ENCODE data around the gene LRRC66.

LRRC66 gene

DNA sequence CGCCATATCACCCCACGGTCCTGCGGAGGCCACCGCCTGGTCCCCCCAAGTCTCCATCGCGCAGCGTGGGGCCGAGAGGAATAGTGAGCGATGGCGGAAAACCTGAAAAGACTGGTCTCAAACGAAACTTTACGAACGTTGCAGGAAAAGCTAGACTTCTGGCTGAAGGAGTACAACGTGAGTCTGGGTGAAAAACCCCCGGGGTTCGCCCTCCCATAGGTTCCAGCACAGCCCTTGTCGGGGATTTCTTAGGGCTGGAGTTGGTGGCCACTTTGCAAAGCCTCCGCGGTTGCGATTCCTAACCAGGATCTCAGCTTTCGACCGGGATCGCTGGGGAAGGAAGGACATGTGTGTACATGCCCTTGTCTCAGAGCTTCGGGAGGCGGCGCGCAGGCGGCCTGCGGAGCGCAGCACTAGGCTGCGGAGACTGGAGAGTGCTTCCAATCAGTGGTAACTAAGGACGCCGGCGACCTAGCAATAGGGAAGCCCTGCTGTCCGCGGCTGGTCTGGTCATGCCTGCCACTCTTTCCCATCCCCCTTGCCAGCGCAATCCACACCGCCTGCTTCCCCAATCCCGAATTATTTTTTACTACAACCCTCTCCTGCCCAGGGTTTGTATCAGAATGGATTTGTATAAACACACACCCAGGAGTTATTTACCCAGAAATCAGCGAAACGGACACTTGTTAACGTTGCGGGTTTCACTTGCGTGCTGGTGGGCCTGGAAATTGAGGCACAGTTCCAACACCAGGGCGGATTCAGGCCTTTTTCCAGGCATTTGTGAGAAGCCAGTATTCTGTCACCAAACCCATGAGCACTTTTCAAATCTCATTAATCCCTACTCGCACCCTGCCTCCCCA, 31.7 kb upstream of the LRRC66 start:
- H3K4me1 ChIP-seq (ENCODE audit: control extremely low read depth in 1 of 4, control insufficient read depth in 4 of 4, insufficient read depth in 4 of 4, low read length in 3 of 4), result peaks cover 0 to 19% (median 16%) of the 10 kb centered on the region in 4 experiments
- H3K36me3 ChIP-seq (ENCODE audit: control insufficient read depth in 4 of 4, insufficient read depth in 4 of 4, low read length in 3 of 4), result no peaks in the 10 kb centered on the region
- H3K4me3 ChIP-seq (ENCODE audit: control insufficient read depth in 1 of 7, extremely low read depth in 1 of 7, insufficient read depth in 4 of 7, low read depth in 2 of 7, low read length in 6 of 7), result peak overlapping the region; percentile 29 to 76 (median 64)
- ChIA-PET CTCF (no interaction called here), POLR2A (no interaction called here)
- no peak overlapping the region for H3K27ac ChIP-seq (ENCODE audit: insufficient read depth in 1 of 2, low read depth in 1 of 2, low read length in 2 of 2, poor library complexity in 1 of 2, severe bottlenecking in 2 of 2)
- peaks cover 25 to 80% (median 28%) of the 10 kb centered on the region in 5 experiments for H3K27me3 ChIP-seq (replicated peaks in 2 of 5; ENCODE audit: control insufficient read depth in 4 of 5, insufficient read depth in 5 of 5, low read length in 4 of 5)
- peaks cover 0 to 1% (median 0%) of the 10 kb centered on the region in 5 experiments for H3K9me3 ChIP-seq (ENCODE audit: control extremely low read depth in 1 of 5, control insufficient read depth in 4 of 5, insufficient read depth in 2 of 5, low read depth in 1 of 5, low read length in 4 of 5)
- DNase-seq, result peak; percentile 25 to 64 (median 39)
- 2% methylated on average over 44 of the region's 46 CpGs for WGBS (ENCODE audit: insufficient coverage)

DNA sequence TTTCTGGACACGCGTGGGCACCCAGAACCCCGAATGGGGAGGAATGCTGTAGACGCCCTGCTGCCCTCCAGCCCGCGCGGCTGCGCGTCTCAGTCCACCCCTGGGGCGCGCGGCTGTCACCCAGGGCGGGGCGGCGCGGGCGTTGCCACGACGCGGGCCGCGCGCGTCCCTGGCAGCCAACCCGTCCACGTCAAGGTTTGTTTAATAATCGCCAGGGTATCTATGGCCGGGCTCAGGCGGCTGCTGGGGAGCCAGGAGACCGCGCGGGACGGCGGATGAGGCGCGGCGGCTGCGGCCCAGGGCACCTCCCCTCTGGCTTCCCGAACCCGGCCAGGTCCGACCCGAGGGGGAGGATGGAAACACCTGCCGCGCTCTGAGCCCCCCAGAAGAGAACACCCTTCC, 31.1 kb upstream of the LRRC66 start, which contains the start of gene SPATA18:
TSS of gene SPATA18 (plus strand) at position 92 of the 402 bp plus-strand sequence. CDS start 401 bp downstream, outside the sequence.
- peak within 1 kb of the TSS; percentile 29 to 76 (median 64) for H3K4me3 ChIP-seq (ENCODE audit: control insufficient read depth in 1 of 7, extremely low read depth in 1 of 7, insufficient read depth in 4 of 7, low read depth in 2 of 7, low read length in 6 of 7)
- POLR2A ChIA-PET, result no interaction called here
- peaks cover 0 to 1% (median 0%) of the 10 kb centered on the region in 5 experiments for H3K9me3 ChIP-seq (ENCODE audit: control extremely low read depth in 1 of 5, control insufficient read depth in 4 of 5, insufficient read depth in 2 of 5, low read depth in 1 of 5, low read length in 4 of 5)
- WGBS (ENCODE audit: insufficient coverage), result 0% methylated on average over 44 of the region's 44 CpGs
- no peak within 1 kb of the TSS for H3K27ac ChIP-seq (ENCODE audit: insufficient read depth in 1 of 2, low read depth in 1 of 2, low read length in 2 of 2, poor library complexity in 1 of 2, severe bottlenecking in 2 of 2)
- DNase-seq, result peak in 2 of 3 donors; percentile 21 to 41
- H3K4me1 ChIP-seq (ENCODE audit: control extremely low read depth in 1 of 4, control insufficient read depth in 4 of 4, insufficient read depth in 4 of 4, low read length in 3 of 4), result peaks cover 0 to 19% (median 16%) of the 10 kb centered on the region in 4 experiments
- CTCF ChIA-PET, result interaction anchor here (1.3 kb wide), 1 partner anchor 219 kb away, joined by 3 read pairs; no protein-coding TSS in a partner anchor
- H3K27me3 ChIP-seq (replicated peaks in 2 of 5; ENCODE audit: control insufficient read depth in 4 of 5, insufficient read depth in 5 of 5, low read length in 4 of 5), result peaks cover 25 to 81% (median 28%) of the 10 kb centered on the region in 5 experiments
- H3K36me3 ChIP-seq (ENCODE audit: control insufficient read depth in 4 of 4, insufficient read depth in 4 of 4, low read length in 3 of 4), result no peaks in the 10 kb centered on the region

DNA sequence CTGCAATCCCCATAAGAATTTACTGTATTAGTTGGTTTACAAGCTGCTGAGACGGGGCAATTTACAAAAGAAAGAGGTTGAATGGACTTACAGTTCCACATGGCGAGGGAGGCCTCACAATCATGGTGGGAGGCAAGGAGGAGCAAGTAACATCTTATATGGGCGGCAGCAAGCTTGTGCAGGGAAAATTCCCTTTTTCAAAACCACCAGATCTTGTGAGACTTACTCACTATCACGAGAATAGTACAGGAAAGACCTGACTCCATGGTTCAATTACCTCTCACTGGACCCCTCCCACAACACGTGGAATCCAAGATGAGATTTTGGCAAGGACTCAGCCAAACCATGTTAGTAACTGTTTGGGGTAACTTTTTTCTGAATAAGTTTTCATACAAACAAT, 29.1 kb upstream of the LRRC66 start:
- H3K4me1 ChIP-seq (ENCODE audit: control extremely low read depth in 1 of 4, control insufficient read depth in 4 of 4, insufficient read depth in 4 of 4, low read length in 3 of 4), result peaks cover 0 to 19% (median 16%) of the 10 kb centered on the region in 4 experiments
- POLR2A ChIA-PET, result no interaction called here
- whole genome bisulfite sequencing (ENCODE audit: insufficient coverage), result 97% methylated on average over 4 of the region's 5 CpGs
- H3K9me3 ChIP-seq (ENCODE audit: control extremely low read depth in 1 of 5, control insufficient read depth in 4 of 5, insufficient read depth in 2 of 5, low read depth in 1 of 5, low read length in 4 of 5), result peaks cover 0 to 1% (median 0%) of the 10 kb centered on the region in 5 experiments
- no peak for DNase-seq
- CTCF ChIA-PET, result no interaction called here
- H3K4me3 ChIP-seq (ENCODE audit: control insufficient read depth in 1 of 7, extremely low read depth in 1 of 7, insufficient read depth in 4 of 7, low read depth in 2 of 7, low read length in 6 of 7), result no peak overlapping the region
- no peak overlapping the region for H3K27ac ChIP-seq (ENCODE audit: insufficient read depth in 1 of 2, low read depth in 1 of 2, low read length in 2 of 2, poor library complexity in 1 of 2, severe bottlenecking in 2 of 2)
- no peaks in the 10 kb centered on the region for H3K36me3 ChIP-seq (ENCODE audit: control insufficient read depth in 4 of 4, insufficient read depth in 4 of 4, low read length in 3 of 4)
- H3K27me3 ChIP-seq (replicated peaks in 2 of 5; ENCODE audit: control insufficient read depth in 4 of 5, insufficient read depth in 5 of 5, low read length in 4 of 5), result peaks cover 22 to 70% (median 26%) of the 10 kb centered on the region in 5 experiments

DNA sequence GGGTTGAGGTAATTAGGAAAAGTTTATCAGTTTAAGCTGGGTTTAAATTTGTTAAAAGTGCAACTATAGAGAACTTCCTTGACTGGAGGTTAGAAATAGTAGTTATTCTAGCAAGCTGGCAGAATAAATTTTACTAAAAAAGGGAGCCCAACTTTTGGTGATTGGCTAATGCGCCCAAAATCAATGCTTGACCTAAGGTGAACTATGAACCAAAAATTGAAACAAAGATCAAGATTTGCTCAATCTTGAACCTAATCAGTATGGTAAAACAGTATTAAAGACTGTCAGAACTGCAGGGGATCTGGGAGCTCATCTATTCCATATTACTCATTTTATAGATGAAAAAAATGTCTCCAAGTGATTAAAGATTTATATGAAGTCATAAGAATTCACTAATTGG, 24.9 kb upstream of the LRRC66 start:
- peaks cover 7 to 57% (median 13%) of the 10 kb centered on the region in 5 experiments for H3K27me3 ChIP-seq (replicated peaks in 2 of 5; ENCODE audit: control insufficient read depth in 4 of 5, insufficient read depth in 5 of 5, low read length in 4 of 5)
- no peak overlapping the region for H3K4me3 ChIP-seq (ENCODE audit: control insufficient read depth in 1 of 7, extremely low read depth in 1 of 7, insufficient read depth in 4 of 7, low read depth in 2 of 7, low read length in 6 of 7)
- H3K4me1 ChIP-seq (ENCODE audit: control extremely low read depth in 1 of 4, control insufficient read depth in 4 of 4, insufficient read depth in 4 of 4, low read length in 3 of 4), result no peaks in the 10 kb centered on the region
- ChIA-PET CTCF (no interaction called here), POLR2A (no interaction called here)
- no peak overlapping the region for H3K27ac ChIP-seq (ENCODE audit: insufficient read depth in 1 of 2, low read depth in 1 of 2, low read length in 2 of 2, poor library complexity in 1 of 2, severe bottlenecking in 2 of 2)
- DNase-seq, result no peak
- no peaks in the 10 kb centered on the region for H3K36me3 ChIP-seq (ENCODE audit: control insufficient read depth in 4 of 4, insufficient read depth in 4 of 4, low read length in 3 of 4)
- H3K9me3 ChIP-seq (ENCODE audit: control extremely low read depth in 1 of 5, control insufficient read depth in 4 of 5, insufficient read depth in 2 of 5, low read depth in 1 of 5, low read length in 4 of 5), result no peaks in the 10 kb centered on the region
- WGBS (ENCODE audit: insufficient coverage), result 100% methylated on average over 1 of the region's 1 CpG

DNA sequence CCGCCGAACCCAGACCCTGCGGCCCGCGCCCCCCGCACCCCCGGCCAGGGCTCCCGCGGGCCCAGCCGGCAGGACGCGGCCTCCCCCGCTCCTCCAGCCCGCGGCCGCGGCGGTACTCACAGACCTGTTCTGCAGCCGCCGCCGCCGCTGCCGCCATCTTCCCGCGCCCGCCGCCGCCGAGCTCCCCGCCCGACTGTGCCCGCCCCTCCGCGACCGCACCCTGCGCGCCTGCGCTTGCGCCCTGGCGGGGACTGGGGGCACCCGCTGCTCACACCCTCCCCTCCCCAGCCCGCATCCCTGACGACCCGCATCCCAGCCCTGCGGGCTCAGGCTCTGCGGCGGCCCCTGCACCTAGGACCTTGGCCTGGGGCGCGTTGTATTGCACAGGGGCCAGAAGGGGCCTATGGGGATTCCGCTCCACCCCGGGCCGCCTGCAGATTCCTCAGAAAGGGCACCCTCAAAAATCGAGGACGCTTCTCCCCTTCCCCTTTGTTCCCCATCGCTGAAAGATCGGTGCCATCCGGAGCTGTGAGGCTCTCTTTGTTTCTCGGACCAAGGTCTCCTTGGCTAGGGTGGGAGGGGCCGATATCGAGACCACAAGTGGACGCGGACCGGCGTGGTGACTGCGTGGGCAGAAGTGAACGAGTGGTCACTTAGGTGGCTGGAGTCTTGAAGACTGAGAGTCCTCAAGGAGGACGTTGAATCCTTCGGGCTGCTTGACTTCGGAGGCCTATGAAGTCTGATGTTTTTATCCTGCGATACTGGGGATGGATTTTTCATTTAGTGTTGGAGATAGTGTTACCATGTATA, 18.1 kb upstream of the LRRC66 start, which contains the start of gene SGCB:
TSS of gene SGCB (minus strand) at position 197 of the 810 bp plus-strand sequence. CDS start at position 157, 40 bp downstream.
- ChIA-PET CTCF (interaction anchor here (1.0 to 1.4 kb wide), 2 partner anchors 12 to 143 kb away, joined by 3 to 4 read pairs; no protein-coding TSS in a partner anchor), POLR2A (no interaction called here)
- 1% methylated on average over 58 of the region's 70 CpGs for WGBS (ENCODE audit: insufficient coverage)
- Histone ChIP-seq H3K36me3 (ENCODE audit: control insufficient read depth in 4 of 4, insufficient read depth in 4 of 4, low read length in 3 of 4) (no peaks in the 10 kb centered on the region), H3K9me3 (ENCODE audit: control extremely low read depth in 1 of 5, control insufficient read depth in 4 of 5, insufficient read depth in 2 of 5, low read depth in 1 of 5, low read length in 4 of 5) (peaks cover 0 to 2% (median 0%) of the 10 kb centered on the region in 5 experiments), H3K27me3 (replicated peaks in 2 of 5; ENCODE audit: control insufficient read depth in 4 of 5, insufficient read depth in 5 of 5, low read length in 4 of 5) (peaks cover 5 to 71% (median 33%) of the 10 kb centered on the region in 5 experiments), H3K27ac (ENCODE audit: insufficient read depth in 1 of 2, low read depth in 1 of 2, low read length in 2 of 2, poor library complexity in 1 of 2, severe bottlenecking in 2 of 2) (no peak within 1 kb of the TSS), H3K4me1 (ENCODE audit: control extremely low read depth in 1 of 4, control insufficient read depth in 4 of 4, insufficient read depth in 4 of 4, low read length in 3 of 4) (peaks cover 0 to 10% (median 6%) of the 10 kb centered on the region in 4 experiments), H3K4me3 (ENCODE audit: control insufficient read depth in 1 of 7, extremely low read depth in 1 of 7, insufficient read depth in 4 of 7, low read depth in 2 of 7, low read length in 6 of 7) (peak within 1 kb of the TSS; percentile 38 to 80 (median 63))
- DNase-seq, result peak; percentile 27 to 72 (median 59)

DNA sequence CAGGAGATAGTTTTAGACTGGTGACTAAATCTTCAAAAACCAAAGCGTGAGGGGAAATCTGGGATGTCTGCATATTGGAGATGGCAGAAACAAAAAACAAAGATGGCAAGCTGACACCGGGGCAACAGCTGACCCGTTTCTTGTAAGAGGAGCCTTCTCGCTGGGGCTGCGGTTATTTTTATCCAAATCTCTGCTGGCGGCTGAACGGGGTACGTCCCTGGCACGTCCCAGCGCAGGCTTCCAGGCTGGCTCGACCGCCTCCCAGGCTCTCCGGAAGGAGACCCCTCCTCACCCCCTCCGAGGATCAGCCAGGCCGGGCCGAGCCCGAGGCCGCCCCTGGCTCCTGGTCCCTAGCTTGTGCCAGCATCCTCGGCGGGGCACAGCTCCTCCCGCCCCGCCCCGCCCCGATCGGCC, 17.5 kb upstream of the LRRC66 start:
- Histone ChIP-seq H3K9me3 (ENCODE audit: control extremely low read depth in 1 of 5, control insufficient read depth in 4 of 5, insufficient read depth in 2 of 5, low read depth in 1 of 5, low read length in 4 of 5) (peaks cover 0 to 2% (median 0%) of the 10 kb centered on the region in 5 experiments), H3K36me3 (ENCODE audit: control insufficient read depth in 4 of 4, insufficient read depth in 4 of 4, low read length in 3 of 4) (no peaks in the 10 kb centered on the region), H3K4me3 (ENCODE audit: control insufficient read depth in 1 of 7, extremely low read depth in 1 of 7, insufficient read depth in 4 of 7, low read depth in 2 of 7, low read length in 6 of 7) (peak overlapping the region; percentile 38 to 80 (median 63)), H3K27ac (ENCODE audit: insufficient read depth in 1 of 2, low read depth in 1 of 2, low read length in 2 of 2, poor library complexity in 1 of 2, severe bottlenecking in 2 of 2) (no peak overlapping the region), H3K4me1 (ENCODE audit: control extremely low read depth in 1 of 4, control insufficient read depth in 4 of 4, insufficient read depth in 4 of 4, low read length in 3 of 4) (peaks cover 0 to 10% (median 6%) of the 10 kb centered on the region in 4 experiments), H3K27me3 (replicated peaks in 2 of 5; ENCODE audit: control insufficient read depth in 4 of 5, insufficient read depth in 5 of 5, low read length in 4 of 5) (peaks cover 5 to 68% (median 32%) of the 10 kb centered on the region in 5 experiments)
- 3% methylated on average over 13 of the region's 25 CpGs for WGBS (ENCODE audit: insufficient coverage)
- ChIA-PET POLR2A (no interaction called here), CTCF (interaction anchor here (1.4 kb wide), 1 partner anchor 12 kb away, joined by 4 read pairs; no protein-coding TSS in a partner anchor)
- DNase-seq, result peak in 2 of 3 donors; percentile 22 to 42
